ENCODE data around the gene TARS3.

Gene TARS3

DNA sequence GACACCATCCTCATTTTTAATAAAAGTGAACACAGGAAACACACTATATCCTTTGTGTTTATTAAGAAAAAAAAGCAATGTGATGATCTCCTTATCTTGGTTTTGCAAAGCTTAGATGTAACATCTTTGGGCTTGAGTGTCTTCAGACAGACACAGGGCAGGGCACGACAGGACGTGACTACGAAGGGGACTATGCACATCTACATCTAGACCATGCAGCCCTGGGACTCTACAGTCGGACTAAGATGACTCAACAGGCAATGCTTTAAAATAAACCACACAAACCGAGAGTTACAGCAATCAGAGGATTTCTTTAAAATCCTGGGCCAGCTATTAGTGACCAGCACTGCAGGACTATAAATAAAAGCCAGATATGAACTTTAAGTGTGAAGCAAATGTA, 49.3 kb downstream of the TARS3 start:
- no peaks in the 10 kb centered on the region for H3K27me3 ChIP-seq (ENCODE audit: low read depth, low read length)
- no peaks in the 10 kb centered on the region for H3K79me2 ChIP-seq (ENCODE audit: low read length)
- H2AFZ ChIP-seq (ENCODE audit: low read depth, low read length) = no peak overlapping the region
- H3K27ac ChIP-seq (ENCODE audit: low read length) = no peak overlapping the region
- H3K4me1 ChIP-seq (ENCODE audit: low read length) = peaks cover 19% of the 10 kb centered on the region
- H3K9me3 ChIP-seq (ENCODE audit: insufficient read depth, low read length) = no peaks in the 10 kb centered on the region
- no peaks in the 10 kb centered on the region for H4K20me1 ChIP-seq (ENCODE audit: insufficient read depth, low read length)
- TF ChIP-seq, protein P1, sequence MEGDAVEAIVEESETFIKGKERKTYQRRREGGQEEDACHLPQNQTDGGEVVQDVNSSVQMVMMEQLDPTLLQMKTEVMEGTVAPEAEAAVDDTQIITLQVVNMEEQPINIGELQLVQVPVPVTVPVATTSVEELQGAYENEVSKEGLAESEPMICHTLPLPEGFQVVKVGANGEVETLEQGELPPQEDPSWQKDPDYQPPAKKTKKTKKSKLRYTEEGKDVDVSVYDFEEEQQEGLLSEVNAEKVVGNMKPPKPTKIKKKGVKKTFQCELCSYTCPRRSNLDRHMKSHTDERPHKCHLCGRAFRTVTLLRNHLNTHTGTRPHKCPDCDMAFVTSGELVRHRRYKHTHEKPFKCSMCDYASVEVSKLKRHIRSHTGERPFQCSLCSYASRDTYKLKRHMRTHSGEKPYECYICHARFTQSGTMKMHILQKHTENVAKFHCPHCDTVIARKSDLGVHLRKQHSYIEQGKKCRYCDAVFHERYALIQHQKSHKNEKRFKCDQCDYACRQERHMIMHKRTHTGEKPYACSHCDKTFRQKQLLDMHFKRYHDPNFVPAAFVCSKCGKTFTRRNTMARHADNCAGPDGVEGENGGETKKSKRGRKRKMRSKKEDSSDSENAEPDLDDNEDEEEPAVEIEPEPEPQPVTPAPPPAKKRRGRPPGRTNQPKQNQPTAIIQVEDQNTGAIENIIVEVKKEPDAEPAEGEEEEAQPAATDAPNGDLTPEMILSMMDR (IDR thresholded peaks at IDR 0.05; ENCODE audit: low read depth, low read length) = no peak
- TF ChIP-seq EZH2phosphoT487 (IDR thresholded peaks at IDR 0.05; ENCODE audit: low read depth) = no peak
- peaks cover 10% of the 10 kb centered on the region for H3K36me3 ChIP-seq (replicated peaks; ENCODE audit: low read depth, low read length)
- no peak overlapping the region for H3K4me2 ChIP-seq (ENCODE audit: low read length)
- no peak overlapping the region for H3K9ac ChIP-seq (ENCODE audit: low read length)
- H3K4me3 ChIP-seq (ENCODE audit: low read length) = no peak overlapping the region

DNA sequence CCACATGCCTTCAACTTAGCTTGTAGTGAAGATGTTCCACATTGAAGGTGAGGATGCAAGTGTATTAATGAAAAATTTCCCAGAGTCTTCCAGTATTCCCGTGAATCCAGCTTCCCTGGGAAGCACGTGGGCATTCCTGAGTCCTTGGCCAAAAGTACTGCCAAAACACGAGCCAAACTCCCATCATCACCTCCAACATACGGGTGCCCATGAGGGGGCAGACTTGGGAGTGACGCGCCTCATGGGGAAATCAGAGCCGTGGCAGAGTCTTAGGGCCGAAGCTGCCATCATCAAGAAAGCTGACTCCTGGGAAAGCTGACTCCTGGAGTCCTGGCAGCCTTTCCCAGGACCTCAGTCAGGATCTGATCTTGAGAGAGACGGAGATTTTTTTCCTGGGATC, 52.0 kb downstream of the TARS3 start:
- peaks cover 10% of the 10 kb centered on the region for H3K36me3 ChIP-seq (replicated peaks; ENCODE audit: low read depth, low read length)
- H3K9me3 ChIP-seq (ENCODE audit: insufficient read depth, low read length) = no peaks in the 10 kb centered on the region
- no peak overlapping the region for H3K4me2 ChIP-seq (ENCODE audit: low read length)
- no peaks in the 10 kb centered on the region for H3K27me3 ChIP-seq (ENCODE audit: low read depth, low read length)
- H2AFZ ChIP-seq (ENCODE audit: low read depth, low read length) = no peak overlapping the region
- no peaks in the 10 kb centered on the region for H4K20me1 ChIP-seq (ENCODE audit: insufficient read depth, low read length)
- H3K79me2 ChIP-seq (ENCODE audit: low read length) = no peaks in the 10 kb centered on the region
- peaks cover 26% of the 10 kb centered on the region for H3K4me1 ChIP-seq (ENCODE audit: low read length)
- TF ChIP-seq, protein P1 (IDR thresholded peaks at IDR 0.05; ENCODE audit: low read depth, low read length) = no peak
- TF ChIP-seq EZH2phosphoT487 (IDR thresholded peaks at IDR 0.05; ENCODE audit: low read depth) = no peak
- no peak overlapping the region for H3K27ac ChIP-seq (ENCODE audit: low read length)
- H3K9ac ChIP-seq (ENCODE audit: low read length) = no peak overlapping the region
- no peak overlapping the region for H3K4me3 ChIP-seq (ENCODE audit: low read length)

DNA sequence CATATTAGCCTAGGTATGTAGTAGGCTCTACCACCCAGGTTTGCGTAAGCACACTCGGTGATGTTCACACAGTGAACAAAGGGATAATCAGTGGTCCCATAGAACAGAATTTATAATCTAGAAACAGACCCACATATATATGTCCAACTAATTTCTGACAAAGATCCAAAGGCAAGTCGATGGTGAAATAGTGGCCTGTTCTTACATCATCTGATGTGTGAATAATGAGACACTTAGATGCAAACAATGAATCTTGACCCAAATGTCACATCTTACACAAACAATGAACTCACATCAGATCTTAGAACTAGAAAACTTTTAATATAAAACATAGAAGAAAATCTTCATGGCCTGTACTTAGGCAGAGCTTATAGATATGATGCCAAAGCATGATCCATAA, 54.5 kb downstream of the TARS3 start:
- Histone ChIP-seq H3K36me3 (replicated peaks; ENCODE audit: low read depth, low read length) (peaks cover 2% of the 10 kb centered on the region), H2AFZ (ENCODE audit: low read depth, low read length) (no peak overlapping the region), H3K27ac (ENCODE audit: low read length) (no peak overlapping the region), H3K4me3 (ENCODE audit: low read length) (no peak overlapping the region), H3K9ac (ENCODE audit: low read length) (no peak overlapping the region), H3K79me2 (ENCODE audit: low read length) (no peaks in the 10 kb centered on the region), H4K20me1 (ENCODE audit: insufficient read depth, low read length) (no peaks in the 10 kb centered on the region), H3K4me1 (ENCODE audit: low read length) (peaks cover 13% of the 10 kb centered on the region), H3K27me3 (ENCODE audit: low read depth, low read length) (no peaks in the 10 kb centered on the region), H3K9me3 (ENCODE audit: insufficient read depth, low read length) (no peaks in the 10 kb centered on the region), H3K4me2 (ENCODE audit: low read length) (no peak overlapping the region)
- TF ChIP-seq EZH2phosphoT487 (IDR thresholded peaks at IDR 0.05; ENCODE audit: low read depth) = no peak
- TF ChIP-seq, protein P1 (IDR thresholded peaks at IDR 0.05; ENCODE audit: low read depth, low read length) = no peak

DNA sequence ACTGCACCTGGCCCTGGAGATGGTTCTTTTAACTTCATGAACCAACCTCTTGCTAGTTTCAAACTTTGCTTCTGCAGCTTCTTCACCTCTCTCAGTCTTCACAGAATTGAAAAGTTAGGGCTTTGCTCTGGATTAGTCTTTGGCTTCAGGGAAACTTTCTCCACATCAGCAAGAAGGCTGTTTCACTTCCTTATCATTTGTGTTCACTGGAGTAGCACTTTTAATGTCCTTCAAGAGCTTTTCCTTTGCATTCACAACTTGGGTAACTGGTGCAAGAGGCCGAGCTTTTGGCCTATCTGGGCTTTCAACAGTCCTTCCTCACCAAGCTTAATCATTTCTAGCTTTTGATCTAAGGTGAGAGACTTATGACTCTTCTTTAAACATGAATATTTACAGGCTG, 56.4 kb downstream of the TARS3 start:
- Histone ChIP-seq H3K27me3 (ENCODE audit: low read depth, low read length) (no peaks in the 10 kb centered on the region), H3K36me3 (replicated peaks; ENCODE audit: low read depth, low read length) (no peaks in the 10 kb centered on the region)
- no peak for TF ChIP-seq EZH2phosphoT487 (IDR thresholded peaks at IDR 0.05; ENCODE audit: low read depth)
- TF ChIP-seq, protein P1 (IDR thresholded peaks at IDR 0.05; ENCODE audit: low read depth, low read length) = no peak

More for the DNA sequence above, 56.4 kb downstream of the TARS3 start:
- no peak overlapping the region for H3K9ac ChIP-seq (ENCODE audit: low read length)
- H2AFZ ChIP-seq (ENCODE audit: low read depth, low read length) = no peak overlapping the region
- H3K79me2 ChIP-seq (ENCODE audit: low read length) = no peaks in the 10 kb centered on the region
- no peak overlapping the region for H3K4me2 ChIP-seq (ENCODE audit: low read length)
- no peaks in the 10 kb centered on the region for H3K9me3 ChIP-seq (ENCODE audit: insufficient read depth, low read length)
- H3K4me1 ChIP-seq (ENCODE audit: low read length) = peaks cover 6% of the 10 kb centered on the region
- H3K27ac ChIP-seq (ENCODE audit: low read length) = no peak overlapping the region
- H4K20me1 ChIP-seq (ENCODE audit: insufficient read depth, low read length) = no peaks in the 10 kb centered on the region
- H3K4me3 ChIP-seq (ENCODE audit: low read length) = no peak overlapping the region

Measured in OCI-LY3 (cell line).